Suprapubic skin (tissue), 4 donors: Measurements from ENCODE around the gene AMBRA1. TPM values are rescaled to one million over a fixed set of nuclear protein-coding genes. Genes with fewer than 3 reads are reported as not detected.

Source experiments
- DNase-seq, 2 donors: peaks; one replicate each; pipeline ENCODE4 v3.0.0-alpha.2; 2019; ENCODE audit warnings: low spot score in 2 of 2
- H3K27ac ChIP-seq: fragments of 200-600 bp; sonication (generic); one replicate; pipeline ENCODE4 v1.5.1; 2019
- H3K27me3 ChIP-seq: fragments of 200-600 bp; sonication (generic); one replicate; pipeline ENCODE4 v1.5.1; 2019
- H3K36me3 ChIP-seq: fragments of 200-600 bp; sonication (generic); one replicate; pipeline ENCODE4 v1.5.1; 2019
- H3K4me1 ChIP-seq: fragments of 200-600 bp; sonication (generic); one replicate; pipeline ENCODE4 v1.5.1; 2019
- H3K4me3 ChIP-seq: fragments of 200-600 bp; sonication (generic); one replicate; pipeline ENCODE4 v1.5.1; 2019; ENCODE audit warnings: mild to moderate bottlenecking
- H3K9me3 ChIP-seq: fragments of 200-600 bp; sonication (generic); one replicate; pipeline ENCODE4 v1.5.1; 2019
- CTCF ChIP-seq, 2 donors: fragments of 200-600 bp in 1 of 2; fragments of 450-650 bp in 1 of 2; sonication (generic) in 1 of 2; IDR thresholded peaks; one replicate each; pipeline ENCODE4 v1.5.1; 2016 to 2019; ENCODE audit warnings: antibody characterized with exemption in 2 of 2, mild to moderate bottlenecking in 1 of 2, moderate library complexity in 1 of 2
- EP300 ChIP-seq: sonication (generic); formaldehyde crosslinking; IDR thresholded peaks from one replicate; pipeline ENCODE4 v1.6.1; 2017; ENCODE audit warnings: antibody characterized with exemption
- POLR2A ChIP-seq, 2 donors: fragments of 450-650 bp; IDR thresholded peaks; one replicate each; pipeline ENCODE4 v1.6.1; 2017; ENCODE audit warnings: antibody characterized with exemption in 2 of 2, mild to moderate bottlenecking in 2 of 2, moderate library complexity in 2 of 2
- POLR2AphosphoS5 ChIP-seq, 3 donors: sonication (generic); formaldehyde crosslinking; IDR thresholded peaks; one replicate each; pipeline ENCODE4 v1.6.1; 2017; ENCODE audit warnings: antibody characterized with exemption in 3 of 3
- WGBS: methylation state at CpG from one replicate; pipeline ENCODE4 v1.1.5; 2018; 5-methylcytosine and 5-hydroxymethylcytosine counted together
- total RNA-seq, 4 donors: library from RNA; depleted of rRNA; stranded (reverse); fragments of >200 nt; gene quantifications; one replicate each; pipeline ENCODE4 v1.1.0, GENCODE V29; 2016

AMBRA1 gene
- total RNA-seq, 4 donors from 2014 or later = 38.6 to 63.2 (median 45.6) TPM

- Histone ChIP-seq H3K36me3 (no peaks in the 10 kb centered on the region), H3K27ac (peak overlapping the region; percentile 25), H3K9me3 (no peaks in the 10 kb centered on the region), H3K4me3 (no peak overlapping the region), H3K27me3 (no peaks in the 10 kb centered on the region), H3K4me1 (peaks cover 19% of the 10 kb centered on the region)
- no peak for DNase-seq
- TF ChIP-seq CTCF (IDR thresholded peaks at IDR 0.05) = no peak
- TF ChIP-seq POLR2AphosphoS5 (IDR thresholded peaks at IDR 0.05) = no peak
- TF ChIP-seq EP300 = no peak
- TF ChIP-seq POLR2A (IDR thresholded peaks at IDR 0.05) = no peak
- 77% methylated on average over 8 of the region's 8 CpGs for WGBS
These were observed 5.7 kb upstream of the AMBRA1 start for GRCh38 chr11:46599340-46600193.

- TF ChIP-seq POLR2A (IDR thresholded peaks at IDR 0.05) (no peak), EP300 (no peak), CTCF (IDR thresholded peaks at IDR 0.05) (no peak), POLR2AphosphoS5 (IDR thresholded peaks at IDR 0.05) (no peak)
- no peaks in the 10 kb centered on the region for H3K9me3 ChIP-seq
- H3K27ac ChIP-seq = no peak overlapping the region
- H3K4me1 ChIP-seq = peaks cover 30% of the 10 kb centered on the region
- 68% methylated on average over 6 of the region's 6 CpGs for WGBS
- DNase-seq = no peak
- H3K27me3 ChIP-seq = no peaks in the 10 kb centered on the region
- no peaks in the 10 kb centered on the region for H3K36me3 ChIP-seq
- H3K4me3 ChIP-seq = no peak overlapping the region
These were observed 3.9 kb upstream of the AMBRA1 start for GRCh38 chr11:46597609-46598219.

GRCh38 chr11:46597155-46597554, 3.3 kb upstream of the AMBRA1 start:
- no peak for TF ChIP-seq POLR2A (IDR thresholded peaks at IDR 0.05)
- no peak for TF ChIP-seq POLR2AphosphoS5 (IDR thresholded peaks at IDR 0.05)
- no peak for TF ChIP-seq CTCF (IDR thresholded peaks at IDR 0.05)
- no peak for TF ChIP-seq EP300
- H3K36me3 ChIP-seq = no peaks in the 10 kb centered on the region
- no peaks in the 10 kb centered on the region for H3K9me3 ChIP-seq

GRCh38 chr11:46594785-46595184, 962 bp upstream of the AMBRA1 start:
- Histone ChIP-seq H3K4me1 (peaks cover 45% of the 10 kb centered on the region), H3K36me3 (no peaks in the 10 kb centered on the region), H3K27ac (no peak overlapping the region), H3K4me3 (no peak overlapping the region), H3K9me3 (no peaks in the 10 kb centered on the region), H3K27me3 (no peaks in the 10 kb centered on the region)
- WGBS = 84% methylated on average over 10 of the region's 10 CpGs
- no peak for DNase-seq
- TF ChIP-seq CTCF (IDR thresholded peaks at IDR 0.05) = no peak
- no peak for TF ChIP-seq POLR2A (IDR thresholded peaks at IDR 0.05)
- TF ChIP-seq POLR2AphosphoS5 (IDR thresholded peaks at IDR 0.05) = no peak
- no peak for TF ChIP-seq EP300

More at GRCh38 chr11:46597155-46597554, 3.3 kb upstream of the AMBRA1 start:
- DNase-seq = no peak
- Histone ChIP-seq H3K4me1 (peaks cover 36% of the 10 kb centered on the region), H3K4me3 (no peak overlapping the region), H3K27ac (no peak overlapping the region), H3K27me3 (no peaks in the 10 kb centered on the region)
- 100% methylated on average over 1 of the region's 1 CpG for WGBS

GRCh38 chr11:46594374-46594700, 514 bp upstream of the AMBRA1 start:
- Histone ChIP-seq H3K36me3 (no peaks in the 10 kb centered on the region), H3K4me1 (peaks cover 49% of the 10 kb centered on the region), H3K27ac (peak overlapping the region; percentile 86), H3K4me3 (peak overlapping the region; percentile 93), H3K9me3 (no peaks in the 10 kb centered on the region), H3K27me3 (no peaks in the 10 kb centered on the region)
- 33% methylated on average over 3 of the region's 3 CpGs for WGBS
- TF ChIP-seq POLR2A (IDR thresholded peaks at IDR 0.05) = no peak
- TF ChIP-seq CTCF (IDR thresholded peaks at IDR 0.05) = no peak
- no peak for TF ChIP-seq POLR2AphosphoS5 (IDR thresholded peaks at IDR 0.05)
- TF ChIP-seq EP300 = no peak
- no peak for DNase-seq
